Caco-2 (cell line): Measurements from ENCODE around the gene ULK1. TPM values are rescaled to one million over a fixed set of nuclear protein-coding genes. Genes with fewer than 3 reads are reported as not detected.

ENCODE experiments used
- BruUV-seq: library from RNA; stranded (reverse); fragments of 400-500 nt; replicated peaks from 2 replicates; lab custom pipeline; 2021; lab: Mats Ljungman, UMichigan
- CTCF ChIA-PET: fragments of 300-600 bp; sonication (Branson Sonifier 250); formaldehyde crosslinking; loops from one replicate; lab custom pipeline; 2022; ENCODE audit warnings: antibody characterized with exemption; lab: Charles Lee
- POLR2A ChIA-PET: fragments of 300-600 bp; sonication (Branson Sonifier 250); formaldehyde crosslinking; loops from one replicate; lab custom pipeline; 2022; ENCODE audit warnings: antibody characterized with exemption; lab: Charles Lee
- DNase-seq, 2 experiments: peaks; one replicate each; pipeline versions ENCODE4 v3.0.0 to v3.0.0-alpha.2; 2020 to 2022
- H3K27me3 ChIP-seq: replicated peaks from 2 replicates; pipeline ENCODE4 v1.6.0; 2011; ENCODE audit warnings: low read length; ENCODE audit not compliant: control insufficient read depth, insufficient read depth
- H3K36me3 ChIP-seq: 2 replicates; pipeline ENCODE4 v1.5.1; 2011; ENCODE audit warnings: low read length; ENCODE audit not compliant: control insufficient read depth, insufficient read depth
- H3K4me1 ChIP-seq: fragments of 250-450 bp; sonication (Bioruptor Pico); 2 replicates; pipeline ENCODE4 v1.5.1; 2020; ENCODE audit warnings: mild to moderate bottlenecking
- H3K4me3 ChIP-seq: 2 replicates; pipeline ENCODE4 v1.5.1; 2011; ENCODE audit warnings: low read depth, mild to moderate bottlenecking, control low read depth, low read length
- H3K9me3 ChIP-seq: fragments of 250-450 bp; sonication (Bioruptor Pico); 2 replicates; pipeline ENCODE4 v1.5.1; 2020; ENCODE audit warnings: mild to moderate bottlenecking, moderate library complexity
- H3K27ac Mint-ChIP-seq: one replicate; pipeline ENCODE4 v1.8.0; 2022; ENCODE audit warnings: mixed read lengths; ENCODE audit not compliant: unreplicated experiment
- H3K27me3 Mint-ChIP-seq: one replicate; pipeline ENCODE4 v1.8.0; 2022; ENCODE audit warnings: mixed read lengths; ENCODE audit not compliant: insufficient read depth, unreplicated experiment
- H3K36me3 Mint-ChIP-seq: one replicate; pipeline ENCODE4 v1.8.0; 2022; ENCODE audit warnings: mild to moderate bottlenecking, mixed read lengths; ENCODE audit not compliant: insufficient read depth, unreplicated experiment
- H3K4me1 Mint-ChIP-seq: one replicate; pipeline ENCODE4 v1.8.0; 2022; ENCODE audit warnings: low read depth, mixed read lengths; ENCODE audit not compliant: unreplicated experiment
- H3K4me3 Mint-ChIP-seq: one replicate; pipeline ENCODE4 v1.8.0; 2022; ENCODE audit warnings: mild to moderate bottlenecking, moderate library complexity, mixed read lengths; ENCODE audit not compliant: unreplicated experiment
- H3K9me3 Mint-ChIP-seq: one replicate; pipeline ENCODE4 v1.8.0; 2022; ENCODE audit warnings: mixed read lengths; ENCODE audit not compliant: unreplicated experiment
- intact Hi-C: fragments of 100-400 bp; cut with micrococcal nuclease; formaldehyde crosslinking; loops from one replicate; pipeline ENCODE4 v1.10.0; 2022; ENCODE audit not compliant: unreplicated experiment
- total RNA-seq: library from RNA; stranded (reverse); gene quantifications from 2 replicates; pipeline ENCODE4 v1.2.3, GENCODE V29; 2022
- TF ChIP-seq, protein P1 (sequence below), 2 experiments: fragments of 200-600 bp in 1 of 2; IDR thresholded peaks; 1 replicate in 1 of 2; 2 replicates in 1 of 2; pipeline versions ENCODE4 v1.5.1 to v1.8.0; 2011 to 2022; ENCODE audit warnings: antibody characterized with exemption in 1 of 2, control low read depth in 1 of 2, inconsistent platforms in 1 of 2, low read depth in 1 of 2, low read length in 1 of 2, mild to moderate bottlenecking in 1 of 2, moderate library complexity in 1 of 2; ENCODE audit not compliant: insufficient read depth in 1 of 2, severe bottlenecking in 1 of 2, unreplicated experiment in 1 of 2

Gene ULK1
- total RNA-seq, 1 experiment from 2014 or later, result 61.1 TPM

- Histone ChIP-seq H3K27me3 (no peaks in the 10 kb centered on the region), H3K4me1 (no peaks in the 10 kb centered on the region), H3K9me3 (no peaks in the 10 kb centered on the region), H3K4me3 (no peak overlapping the region), H3K36me3 (no peaks in the 10 kb centered on the region; the same call in 1 of the 2 replicates)
- CTCF ChIA-PET, result no interaction called here
- POLR2A ChIA-PET, result no interaction called here
- Mint-ChIP-seq H3K27me3 (no peaks in the 10 kb centered on the region), H3K36me3 (peaks cover 31% of the 10 kb centered on the region), H3K4me1 (no peaks in the 10 kb centered on the region), H3K4me3 (no peak overlapping the region), H3K9me3 (no peaks in the 10 kb centered on the region), H3K27ac (no peak overlapping the region)
- no peak for DNase-seq
- intact Hi-C loops, result no loop called here
- TF ChIP-seq, protein P1, sequence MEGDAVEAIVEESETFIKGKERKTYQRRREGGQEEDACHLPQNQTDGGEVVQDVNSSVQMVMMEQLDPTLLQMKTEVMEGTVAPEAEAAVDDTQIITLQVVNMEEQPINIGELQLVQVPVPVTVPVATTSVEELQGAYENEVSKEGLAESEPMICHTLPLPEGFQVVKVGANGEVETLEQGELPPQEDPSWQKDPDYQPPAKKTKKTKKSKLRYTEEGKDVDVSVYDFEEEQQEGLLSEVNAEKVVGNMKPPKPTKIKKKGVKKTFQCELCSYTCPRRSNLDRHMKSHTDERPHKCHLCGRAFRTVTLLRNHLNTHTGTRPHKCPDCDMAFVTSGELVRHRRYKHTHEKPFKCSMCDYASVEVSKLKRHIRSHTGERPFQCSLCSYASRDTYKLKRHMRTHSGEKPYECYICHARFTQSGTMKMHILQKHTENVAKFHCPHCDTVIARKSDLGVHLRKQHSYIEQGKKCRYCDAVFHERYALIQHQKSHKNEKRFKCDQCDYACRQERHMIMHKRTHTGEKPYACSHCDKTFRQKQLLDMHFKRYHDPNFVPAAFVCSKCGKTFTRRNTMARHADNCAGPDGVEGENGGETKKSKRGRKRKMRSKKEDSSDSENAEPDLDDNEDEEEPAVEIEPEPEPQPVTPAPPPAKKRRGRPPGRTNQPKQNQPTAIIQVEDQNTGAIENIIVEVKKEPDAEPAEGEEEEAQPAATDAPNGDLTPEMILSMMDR (IDR thresholded peaks at IDR 0.05; ENCODE audit: insufficient read depth in 1 of 2, low read depth in 1 of 2, low read length in 1 of 2, severe bottlenecking in 1 of 2, unreplicated experiment in 1 of 2), result no peak
- no TSS peak for BruUV-seq
Measured at GRCh38 chr12:131902332-131903241, 8.2 kb downstream of the ULK1 start.

GRCh38 chr12:131903270-131904255, 9.1 kb downstream of the ULK1 start:
- no peak overlapping the region for H3K4me3 ChIP-seq
- TF ChIP-seq, protein P1 (IDR thresholded peaks at IDR 0.05; ENCODE audit: insufficient read depth in 1 of 2, low read depth in 1 of 2, low read length in 1 of 2, severe bottlenecking in 1 of 2, unreplicated experiment in 1 of 2), result no peak
- intact Hi-C loops, result no loop called here
- H3K27me3 Mint-ChIP-seq, result no peaks in the 10 kb centered on the region
- CTCF ChIA-PET, result no interaction called here
- H3K4me1 ChIP-seq, result no peaks in the 10 kb centered on the region
- H3K9me3 ChIP-seq, result no peaks in the 10 kb centered on the region
- H3K36me3 Mint-ChIP-seq, result peaks cover 24% of the 10 kb centered on the region
- H3K27ac Mint-ChIP-seq, result no peak overlapping the region
- H3K36me3 ChIP-seq, result no peaks in the 10 kb centered on the region; the same call in 1 of the 2 replicates
- no peak for DNase-seq
- H3K27me3 ChIP-seq, result no peaks in the 10 kb centered on the region
- no peaks in the 10 kb centered on the region for H3K4me1 Mint-ChIP-seq
- POLR2A ChIA-PET, result no interaction called here
- H3K9me3 Mint-ChIP-seq, result no peaks in the 10 kb centered on the region
- BruUV-seq, result no TSS peak
- no peak overlapping the region for H3K4me3 Mint-ChIP-seq

GRCh38 chr12:131904346-131904745, 9.9 kb downstream of the ULK1 start:
- no peaks in the 10 kb centered on the region for H3K4me1 Mint-ChIP-seq
- CTCF ChIA-PET, result no interaction called here
- BruUV-seq, result no TSS peak

More at GRCh38 chr12:131904346-131904745, 9.9 kb downstream of the ULK1 start:
- no peak overlapping the region for H3K4me3 ChIP-seq
- H3K4me1 ChIP-seq, result no peaks in the 10 kb centered on the region
- TF ChIP-seq, protein P1 (IDR thresholded peaks at IDR 0.05; ENCODE audit: insufficient read depth in 1 of 2, low read depth in 1 of 2, low read length in 1 of 2, severe bottlenecking in 1 of 2, unreplicated experiment in 1 of 2), result no peak
- no peak for DNase-seq
- no peaks in the 10 kb centered on the region for H3K9me3 ChIP-seq
- no peaks in the 10 kb centered on the region for H3K27me3 ChIP-seq
- Mint-ChIP-seq H3K27ac (no peak overlapping the region), H3K36me3 (peaks cover 29% of the 10 kb centered on the region), H3K9me3 (no peaks in the 10 kb centered on the region), H3K27me3 (no peaks in the 10 kb centered on the region), H3K4me3 (no peak overlapping the region)
- no peaks in the 10 kb centered on the region; the same call in 1 of the 2 replicates for H3K36me3 ChIP-seq
- intact Hi-C loops, result no loop called here
- POLR2A ChIA-PET, result no interaction called here
